Measurements from ENCODE around the gene C8G. TPM values are rescaled to one million over a fixed set of nuclear protein-coding genes. Genes with fewer than 3 reads are reported as not detected.

Gene C8G
- total RNA-seq, 2 donors from 2014 or later, result 2.4 to 2.5 TPM

DNA sequence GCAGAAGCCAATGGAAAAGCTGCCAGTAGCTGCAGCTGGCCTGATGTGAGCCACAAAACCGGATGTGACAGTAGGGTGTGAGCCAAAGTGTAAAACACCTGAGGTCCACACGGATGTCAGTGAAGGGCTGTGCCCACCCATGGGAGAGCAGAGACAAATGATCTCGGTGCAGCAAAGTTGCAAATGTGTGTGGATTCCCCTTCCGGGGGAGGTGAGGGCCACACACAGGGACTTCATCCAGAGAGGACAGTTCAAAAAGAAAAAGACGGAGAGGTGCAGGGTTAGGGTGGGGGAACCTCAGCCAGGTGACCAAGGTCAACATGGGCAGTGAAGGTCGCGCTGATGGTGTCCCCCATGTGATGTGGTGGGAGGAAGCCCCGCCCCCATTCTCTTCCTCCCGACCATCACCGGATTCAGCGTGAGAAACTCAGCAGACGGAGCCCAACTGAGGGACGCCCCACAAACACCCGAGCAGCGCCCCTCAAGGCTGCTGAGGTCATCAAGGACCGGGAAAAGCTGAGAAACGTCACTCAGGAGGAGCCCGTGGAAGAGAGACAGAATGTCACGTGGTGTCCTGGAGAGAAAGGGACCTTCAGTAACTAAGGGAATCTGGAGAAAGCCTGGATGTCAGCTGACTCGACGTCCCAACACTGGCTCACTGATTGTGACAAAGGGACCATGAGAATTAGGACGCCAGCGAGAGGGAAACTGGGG is 20.9 kb downstream of the C8G start:
- H3K27me3 Mint-ChIP-seq, result no peaks in the 10 kb centered on the region
- ATAC-seq (peak; percentile 39 to 52), DNase-seq (ENCODE audit: low spot score) (no peak)
- peak overlapping the region; percentile 43 to 91 for H3K27ac Mint-ChIP-seq
- H3K4me3 Mint-ChIP-seq, result peak overlapping the region; percentile 73
- H3K4me1 Mint-ChIP-seq (ENCODE audit: low read depth in 2 of 2), result peaks cover 19% of the 10 kb centered on the region in 2 donors
- no peaks in the 10 kb centered on the region for H3K9me3 Mint-ChIP-seq
- no peaks in the 10 kb centered on the region for H3K36me3 Mint-ChIP-seq

DNA sequence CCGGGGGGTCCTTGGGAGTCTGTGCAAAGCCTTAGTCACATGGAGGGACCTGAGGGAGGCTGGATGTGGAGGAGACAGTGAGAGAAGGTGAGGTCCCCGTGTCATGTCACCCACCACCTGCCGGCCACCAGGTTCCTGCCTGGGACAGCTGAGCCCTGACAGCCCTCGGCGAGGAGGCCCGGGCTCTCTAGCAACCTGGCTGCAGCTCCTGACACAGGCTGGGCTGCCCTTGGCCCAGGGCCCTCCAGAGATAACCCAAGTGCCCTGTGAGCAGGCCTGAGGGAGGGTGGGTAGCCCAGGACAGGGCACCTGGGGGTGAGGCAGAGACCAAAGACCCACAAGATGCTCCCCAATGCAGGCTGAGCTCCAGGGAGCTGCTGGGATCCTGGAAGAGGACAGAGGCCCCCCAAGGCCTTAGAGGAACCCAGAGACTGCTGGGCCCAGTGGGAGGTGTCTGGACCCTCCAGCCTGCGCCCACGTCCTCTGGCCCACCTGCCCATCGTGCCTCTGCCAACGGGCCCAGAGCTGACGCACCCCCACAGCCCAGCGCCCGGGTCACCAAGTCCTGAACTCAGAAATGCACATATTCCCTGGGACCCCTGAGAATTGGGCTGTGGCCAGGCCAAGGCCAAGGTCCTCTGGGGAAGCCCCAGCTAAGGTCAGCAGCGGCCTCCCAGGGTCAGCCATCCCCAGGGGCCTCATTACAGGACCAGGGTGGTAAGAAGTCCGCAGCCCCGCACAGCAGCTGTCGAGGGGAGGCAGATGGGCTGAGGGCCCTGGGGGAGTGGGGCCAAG is 23.5 kb downstream of the C8G start:
- H3K27me3 Mint-ChIP-seq, result no peaks in the 10 kb centered on the region
- no peak overlapping the region for H3K4me3 Mint-ChIP-seq
- DNase-seq (ENCODE audit: low spot score) (no peak), ATAC-seq (no peak)
- H3K27ac Mint-ChIP-seq, result no peak overlapping the region
- no peaks in the 10 kb centered on the region for H3K36me3 Mint-ChIP-seq
- H3K4me1 Mint-ChIP-seq (ENCODE audit: low read depth in 2 of 2), result peaks cover 7 to 11% of the 10 kb centered on the region in 2 donors
- no peaks in the 10 kb centered on the region for H3K9me3 Mint-ChIP-seq

DNA sequence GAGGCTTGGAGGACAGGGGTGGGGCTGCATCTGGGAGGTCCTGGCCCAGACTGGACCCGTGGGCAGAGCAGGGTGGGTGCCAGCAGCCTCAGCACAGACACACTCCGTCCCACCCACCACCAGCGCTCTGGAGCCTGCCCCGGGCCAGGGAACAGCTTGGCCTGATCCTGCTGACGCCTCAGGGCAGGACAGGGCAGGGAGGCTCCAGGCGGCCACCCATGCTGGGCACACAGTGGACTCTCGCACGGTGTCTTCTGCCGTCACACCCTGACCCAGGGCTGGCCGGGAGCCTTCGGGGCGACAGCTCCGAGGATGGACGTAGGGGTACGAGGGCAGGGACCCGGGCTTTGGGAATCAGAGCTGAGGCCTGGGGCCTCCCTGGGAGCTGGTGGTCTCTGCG is 24.1 kb downstream of the C8G start:
- Mint-ChIP-seq H3K4me3 (no peak overlapping the region), H3K27ac (no peak overlapping the region), H3K36me3 (no peaks in the 10 kb centered on the region), H3K27me3 (no peaks in the 10 kb centered on the region), H3K9me3 (no peaks in the 10 kb centered on the region), H3K4me1 (ENCODE audit: low read depth in 2 of 2) (peaks cover 7 to 11% of the 10 kb centered on the region in 2 donors)
- DNase-seq (ENCODE audit: low spot score) (no peak), ATAC-seq (no peak)

DNA sequence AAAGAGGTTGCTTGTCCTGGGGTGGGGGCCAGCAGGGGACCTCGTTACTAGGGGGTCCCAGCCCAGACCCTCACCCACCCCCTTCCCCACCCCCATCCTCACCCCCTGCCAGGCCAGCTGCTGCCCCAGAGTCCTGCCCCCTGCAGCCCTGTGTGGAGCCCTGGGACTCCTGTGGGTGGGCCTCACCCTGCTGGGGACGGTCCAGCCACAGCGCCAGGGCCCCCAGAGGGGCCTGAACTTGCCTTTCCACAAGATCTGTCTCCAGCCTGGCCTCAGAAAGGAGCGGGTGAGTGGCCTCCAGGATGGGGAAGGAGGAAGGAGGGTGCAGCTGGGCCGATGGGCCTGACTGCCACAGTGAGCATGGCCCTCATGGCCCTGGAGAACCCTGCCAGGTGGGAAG is 24.7 kb downstream of the C8G start:
- no peak for ATAC-seq
- Mint-ChIP-seq H3K4me3 (no peak overlapping the region), H3K27me3 (no peaks in the 10 kb centered on the region), H3K4me1 (ENCODE audit: low read depth in 2 of 2) (peaks cover 7 to 11% of the 10 kb centered on the region in 2 donors), H3K27ac (no peak overlapping the region), H3K9me3 (no peaks in the 10 kb centered on the region), H3K36me3 (no peaks in the 10 kb centered on the region)
- no peak for DNase-seq (ENCODE audit: low spot score)

DNA sequence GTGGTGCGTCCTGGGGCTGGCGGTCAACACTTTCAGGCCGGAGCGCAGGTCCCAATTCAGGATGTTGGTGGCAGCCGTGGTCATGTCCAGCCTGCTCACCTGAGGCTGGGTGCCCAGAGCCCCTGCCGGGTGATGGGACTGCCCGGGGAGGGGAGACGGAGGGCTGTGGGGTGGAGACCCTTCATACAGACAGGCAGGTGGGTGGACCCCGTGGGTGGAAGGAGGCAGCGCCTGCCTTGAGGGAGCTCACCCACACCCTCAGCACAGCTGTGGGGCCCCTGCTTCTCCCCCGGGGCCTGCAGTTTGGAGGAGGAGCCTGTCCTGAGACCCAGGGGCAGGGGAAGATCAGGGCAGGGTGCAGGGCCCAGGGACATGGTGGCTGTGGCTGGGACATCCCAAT is 25.3 kb downstream of the C8G start:
- Mint-ChIP-seq H3K27ac (no peak overlapping the region), H3K4me1 (ENCODE audit: low read depth in 2 of 2) (peaks cover 11 to 14% of the 10 kb centered on the region in 2 donors), H3K4me3 (no peak overlapping the region), H3K27me3 (no peaks in the 10 kb centered on the region), H3K36me3 (no peaks in the 10 kb centered on the region), H3K9me3 (no peaks in the 10 kb centered on the region)
- DNase-seq (ENCODE audit: low spot score), result no peak
- ATAC-seq, result no peak

DNA sequence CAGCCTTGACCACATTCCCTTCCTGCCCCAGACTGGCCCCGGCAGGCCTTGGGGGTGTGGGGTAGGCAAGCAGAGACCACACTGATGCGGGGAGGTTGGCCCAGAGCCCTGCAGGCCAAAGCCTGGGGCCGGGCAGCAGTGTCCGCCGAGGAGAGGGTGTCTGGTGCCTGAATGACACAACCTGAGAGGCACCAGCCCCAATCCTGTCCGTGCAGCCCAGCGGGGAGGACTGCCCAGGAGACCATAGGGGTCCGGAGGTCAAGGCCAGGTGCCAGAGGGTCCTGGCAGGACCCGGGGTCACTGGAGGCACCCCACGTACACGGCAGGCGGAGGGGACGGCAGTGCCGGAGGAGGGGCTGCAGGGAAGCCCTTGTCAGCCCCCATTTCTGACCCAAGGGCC is 26.7 kb downstream of the C8G start:
- no peaks in the 10 kb centered on the region for H3K36me3 Mint-ChIP-seq
- ATAC-seq (no peak), DNase-seq (ENCODE audit: low spot score) (no peak)
- no peak overlapping the region for H3K4me3 Mint-ChIP-seq
- peaks cover 6 to 13% of the 10 kb centered on the region in 2 donors for H3K4me1 Mint-ChIP-seq (ENCODE audit: low read depth in 2 of 2)
- H3K27me3 Mint-ChIP-seq, result no peaks in the 10 kb centered on the region
- no peaks in the 10 kb centered on the region for H3K9me3 Mint-ChIP-seq
- H3K27ac Mint-ChIP-seq, result no peak overlapping the region

DNA sequence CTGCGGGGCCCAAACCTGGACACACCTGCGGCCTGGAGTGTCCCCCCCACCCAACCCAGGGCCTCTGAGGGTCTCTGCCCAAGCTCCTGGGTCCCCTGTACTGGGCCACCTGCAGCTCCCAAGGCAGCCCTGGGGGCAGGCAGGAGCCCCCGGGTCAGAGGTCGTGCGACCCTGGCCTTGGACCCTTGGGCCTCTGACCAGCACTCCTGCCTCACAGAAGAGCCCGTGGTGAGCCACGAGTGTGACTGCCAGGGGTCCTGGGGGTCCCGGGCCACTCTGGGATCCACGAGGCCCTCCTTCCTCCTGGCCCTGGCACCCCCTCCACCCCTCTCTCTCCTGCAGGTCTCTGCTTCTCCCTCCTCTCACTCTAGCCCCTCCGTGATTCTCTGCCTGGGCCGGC is 27.3 kb downstream of the C8G start:
- Mint-ChIP-seq H3K4me3 (no peak overlapping the region), H3K4me1 (ENCODE audit: low read depth in 2 of 2) (peaks cover 6 to 13% of the 10 kb centered on the region in 2 donors), H3K9me3 (no peaks in the 10 kb centered on the region)

DNA sequence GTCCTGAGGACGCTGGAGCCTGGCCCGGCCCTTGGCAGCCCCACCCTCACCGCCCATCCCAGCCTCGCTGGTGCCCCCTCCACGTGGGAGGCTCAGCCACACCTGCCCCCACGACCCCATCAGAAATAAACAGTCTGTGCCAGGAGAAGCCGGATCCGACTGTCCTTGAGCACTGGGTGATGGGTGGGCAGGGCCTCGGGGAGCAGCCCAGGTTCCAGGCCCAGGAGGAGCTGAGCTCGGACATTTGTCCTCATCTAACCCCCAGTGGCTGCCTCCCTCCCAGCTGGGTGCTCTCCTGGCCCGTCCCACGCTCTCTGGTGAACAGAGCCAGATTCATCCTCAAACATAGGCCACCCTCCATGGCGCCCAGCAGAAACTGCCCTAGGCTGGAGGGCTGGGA is 27.7 kb downstream of the C8G start:
- H3K4me3 Mint-ChIP-seq, result no peak overlapping the region
- H3K27ac Mint-ChIP-seq, result no peak overlapping the region
- no peaks in the 10 kb centered on the region for H3K36me3 Mint-ChIP-seq
- DNase-seq (ENCODE audit: low spot score) (no peak), ATAC-seq (no peak)
- H3K9me3 Mint-ChIP-seq, result no peaks in the 10 kb centered on the region
- H3K27me3 Mint-ChIP-seq, result no peaks in the 10 kb centered on the region
- peaks cover 6 to 13% of the 10 kb centered on the region in 2 donors for H3K4me1 Mint-ChIP-seq (ENCODE audit: low read depth in 2 of 2)

More for the DNA sequence above, 27.3 kb downstream of the C8G start:
- no peak for DNase-seq (ENCODE audit: low spot score)
- Mint-ChIP-seq H3K27ac (no peak overlapping the region), H3K36me3 (no peaks in the 10 kb centered on the region), H3K27me3 (no peaks in the 10 kb centered on the region)
- ATAC-seq, result no peak

DNA sequence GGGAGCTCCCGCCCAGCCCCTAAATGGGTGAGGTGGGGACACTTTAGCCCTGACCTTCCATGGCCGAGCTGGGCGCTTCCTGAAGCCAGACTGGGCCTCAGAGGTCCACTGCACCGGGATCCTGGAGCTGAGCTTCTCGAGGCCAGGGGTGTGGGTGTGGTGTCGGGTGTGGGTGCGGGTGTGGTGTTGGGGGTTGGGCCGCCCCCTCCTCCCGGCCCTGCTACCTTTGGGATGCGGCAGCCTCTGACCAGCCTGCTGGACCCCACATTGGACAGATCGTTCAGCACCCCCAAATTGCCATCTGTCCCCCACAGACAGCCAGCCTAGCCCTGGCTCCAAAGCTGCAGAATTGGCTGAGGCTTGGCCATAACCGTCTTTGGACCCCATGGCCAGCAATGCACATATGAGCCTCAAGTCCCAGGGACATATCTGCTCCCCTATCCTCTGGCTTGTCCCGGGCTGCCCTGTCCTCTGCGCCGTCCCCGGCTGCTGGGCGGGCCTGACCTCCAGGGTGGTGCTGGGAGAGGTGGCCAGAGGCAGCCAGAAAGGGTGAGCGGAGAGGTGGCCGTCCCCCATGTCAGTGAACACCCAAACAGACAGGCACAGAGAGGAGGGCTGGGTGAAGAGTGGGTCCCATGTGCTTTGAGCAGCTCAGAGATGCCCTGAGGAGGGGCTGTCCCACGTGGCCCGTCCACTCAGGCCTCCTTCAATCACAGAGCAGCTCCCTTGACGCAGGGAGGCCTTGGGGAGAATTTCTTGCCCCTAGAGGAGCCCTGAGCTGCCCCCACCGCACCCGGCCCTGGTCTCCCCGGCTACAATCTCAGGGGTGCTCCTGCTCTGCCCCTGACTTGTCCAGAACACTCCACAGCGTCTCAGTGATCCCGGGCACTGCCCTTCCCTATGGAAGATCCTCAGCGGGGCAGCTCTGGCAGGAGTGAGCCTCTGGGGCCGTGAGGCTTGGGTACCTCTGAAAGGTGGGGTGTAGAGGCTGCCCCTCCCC is 28.9 kb downstream of the C8G start:
- Mint-ChIP-seq H3K4me3 (no peak overlapping the region), H3K4me1 (ENCODE audit: low read depth in 2 of 2) (peaks cover 6 to 13% of the 10 kb centered on the region in 2 donors), H3K36me3 (no peaks in the 10 kb centered on the region), H3K9me3 (no peaks in the 10 kb centered on the region), H3K27me3 (no peaks in the 10 kb centered on the region), H3K27ac (no peak overlapping the region)
- ATAC-seq (no peak), DNase-seq (ENCODE audit: low spot score) (no peak)

DNA sequence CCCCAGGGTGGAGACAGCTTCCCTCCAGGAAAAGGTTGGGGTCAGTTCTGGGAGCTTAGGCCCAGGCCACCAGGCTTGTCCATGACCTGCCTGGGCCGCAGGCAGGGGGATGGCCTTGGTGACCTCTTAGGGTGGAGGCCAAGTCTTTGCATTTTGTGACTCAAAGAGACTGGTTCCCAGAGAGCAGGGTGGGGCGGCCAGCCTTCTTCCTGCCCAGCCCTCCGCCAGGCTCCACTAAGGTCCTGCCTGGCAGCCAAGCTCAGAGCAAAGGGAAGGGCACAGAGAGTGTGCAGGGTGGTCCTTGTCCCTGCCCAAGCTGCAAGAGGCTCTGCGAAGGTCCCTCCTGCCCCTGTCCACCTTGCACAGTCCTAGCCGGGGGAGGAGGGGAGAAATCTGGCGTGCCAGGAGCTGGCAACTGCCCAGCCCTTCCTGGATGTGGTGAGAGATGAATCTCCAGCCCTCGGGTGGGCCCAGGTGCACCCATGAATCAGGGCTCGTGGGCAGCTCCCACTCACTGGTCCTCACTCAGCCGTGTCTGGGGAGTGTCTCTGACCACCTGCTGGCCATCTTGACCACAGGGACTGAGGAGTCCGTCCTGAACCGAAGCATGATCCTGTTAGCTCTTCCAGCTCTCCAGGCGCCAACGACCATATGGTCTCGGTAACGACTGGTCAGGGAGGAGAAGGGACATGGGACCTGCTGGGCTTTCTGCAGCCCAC is 29.9 kb downstream of the C8G start:
- no peaks in the 10 kb centered on the region for H3K27me3 Mint-ChIP-seq
- H3K36me3 Mint-ChIP-seq, result no peaks in the 10 kb centered on the region
- peak overlapping the region; percentile 63 for H3K4me3 Mint-ChIP-seq
- ATAC-seq, result no peak
- H3K9me3 Mint-ChIP-seq, result no peaks in the 10 kb centered on the region
- peaks cover 6 to 13% of the 10 kb centered on the region in 2 donors for H3K4me1 Mint-ChIP-seq (ENCODE audit: low read depth in 2 of 2)
- H3K27ac Mint-ChIP-seq, result peak overlapping the region; percentile 58 to 72
- no peak for DNase-seq (ENCODE audit: low spot score)

DNA sequence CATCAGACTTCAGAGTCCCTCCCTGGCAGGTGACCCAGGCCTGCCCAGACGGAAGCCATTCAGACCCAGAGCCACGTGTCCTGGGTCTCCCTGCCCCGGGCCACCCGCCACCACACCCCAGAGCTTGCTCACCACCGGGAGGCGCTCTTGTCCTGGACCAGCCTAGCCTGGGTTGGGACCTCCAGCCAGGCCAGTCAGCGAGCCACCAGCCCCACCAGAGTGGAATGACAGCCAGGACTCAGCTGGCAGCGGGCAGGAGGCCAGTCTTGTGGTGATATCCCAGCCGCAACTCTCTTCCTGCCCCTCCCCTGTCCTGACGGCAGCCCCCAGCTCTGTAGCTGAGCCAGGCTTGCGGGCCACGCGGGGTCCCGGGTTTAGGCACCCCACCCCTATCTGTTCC is 30.6 kb downstream of the C8G start:
- peaks cover 6 to 13% of the 10 kb centered on the region in 2 donors for H3K4me1 Mint-ChIP-seq (ENCODE audit: low read depth in 2 of 2)
- H3K9me3 Mint-ChIP-seq, result no peaks in the 10 kb centered on the region
- H3K36me3 Mint-ChIP-seq, result no peaks in the 10 kb centered on the region
- H3K27me3 Mint-ChIP-seq, result no peaks in the 10 kb centered on the region
- peak overlapping the region; percentile 58 to 72 for H3K27ac Mint-ChIP-seq
- H3K4me3 Mint-ChIP-seq, result peak overlapping the region; percentile 63
- DNase-seq (ENCODE audit: low spot score) (no peak), ATAC-seq (peak; percentile 39 to 46)

DNA sequence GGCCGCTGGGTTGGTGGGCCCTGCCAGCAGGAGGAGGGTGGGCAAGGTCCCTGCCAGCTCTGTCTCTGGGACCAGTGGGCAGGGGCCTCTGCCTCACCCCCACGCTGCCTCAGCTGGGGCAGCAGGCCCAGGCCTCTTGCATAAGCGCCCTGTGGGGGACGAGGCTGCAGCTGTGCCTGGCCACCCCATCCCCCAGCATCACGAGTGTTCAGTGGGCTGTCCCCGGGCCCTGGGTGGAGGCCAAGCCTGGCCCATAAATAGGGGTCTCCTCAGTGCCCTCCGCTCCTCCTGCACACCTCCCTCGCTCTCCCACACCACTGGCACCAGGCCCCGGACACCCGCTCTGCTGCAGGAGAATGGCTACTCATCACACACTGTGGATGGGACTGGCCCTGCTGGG is 32.2 kb downstream of the C8G start, which contains the start of gene PTGDS:
TSS of gene PTGDS (plus strand) at position 282 of the 400 bp plus-strand sequence. CDS start at position 357, 75 bp downstream.
- Mint-ChIP-seq H3K27ac (no peak within 1 kb of the TSS), H3K4me1 (ENCODE audit: low read depth in 2 of 2) (peaks cover 6 to 13% of the 10 kb centered on the region in 2 donors), H3K4me3 (peak within 1 kb of the TSS; percentile 52), H3K9me3 (no peaks in the 10 kb centered on the region), H3K36me3 (no peaks in the 10 kb centered on the region), H3K27me3 (no peaks in the 10 kb centered on the region)
- DNase-seq (ENCODE audit: low spot score) (no peak), ATAC-seq (no peak)

DNA sequence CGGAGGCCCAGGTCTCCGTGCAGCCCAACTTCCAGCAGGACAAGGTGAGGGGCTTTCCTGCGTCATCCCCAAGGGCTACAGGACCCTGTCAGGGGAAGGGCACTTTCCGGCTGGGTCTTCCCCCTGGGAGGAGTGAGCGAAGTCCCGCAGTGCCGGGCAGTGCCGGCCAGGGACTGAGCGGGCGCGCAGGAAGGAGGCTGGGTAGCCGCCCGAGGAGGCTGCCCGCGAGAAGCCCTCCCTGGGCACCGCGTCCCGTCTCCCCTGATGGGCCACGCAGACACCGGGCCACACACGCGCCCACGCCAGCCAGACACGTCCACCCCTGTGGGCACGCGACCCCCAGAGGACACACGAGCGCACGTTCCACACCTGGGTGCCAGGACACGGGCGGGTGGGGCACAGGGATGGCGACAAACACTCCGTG is 32.6 kb downstream of the C8G start:
- peaks cover 6 to 13% of the 10 kb centered on the region in 2 donors for H3K4me1 Mint-ChIP-seq (ENCODE audit: low read depth in 2 of 2)
- H3K36me3 Mint-ChIP-seq, result no peaks in the 10 kb centered on the region
- H3K9me3 Mint-ChIP-seq, result no peaks in the 10 kb centered on the region
- peak overlapping the region; percentile 52 for H3K4me3 Mint-ChIP-seq
- H3K27me3 Mint-ChIP-seq, result no peaks in the 10 kb centered on the region
- ATAC-seq (no peak), DNase-seq (ENCODE audit: low spot score) (no peak)
- H3K27ac Mint-ChIP-seq, result no peak overlapping the region
